HPDE6-E6E7 (cell line): ENCODE measurements around the gene RAPGEF5.

Experiments
- DNase-seq: peaks from one replicate; pipeline ENCODE4 v3.0.0; 2011; ENCODE audit warnings: missing footprints; ENCODE audit errors: extremely low spot score

Gene RAPGEF5

GRCh38 chr7:22346383-22347107 is 10.4 kb downstream of the RAPGEF5 start:
- no peak for DNase-seq

GRCh38 chr7:22344655-22345054 is 12.3 kb downstream of the RAPGEF5 start:
- DNase-seq = no peak

- no peak for DNase-seq
Measured at GRCh38 chr7:22343612-22344011, 13.3 kb downstream of the RAPGEF5 start.

- DNase-seq = no peak
Measured at GRCh38 chr7:22343071-22343470, 13.9 kb downstream of the RAPGEF5 start.

- no peak for DNase-seq
Measured at GRCh38 chr7:22339725-22340390, 17.1 kb downstream of the RAPGEF5 start.

GRCh38 chr7:22338877-22339276 is 18.1 kb downstream of the RAPGEF5 start:
- no peak for DNase-seq

GRCh38 chr7:22338411-22338810 is 18.5 kb downstream of the RAPGEF5 start:
- DNase-seq = no peak

- DNase-seq = no peak
Measured at GRCh38 chr7:22333680-22334141, 23.2 kb downstream of the RAPGEF5 start.

- DNase-seq = no peak
Measured at GRCh38 chr7:22332461-22332870, 24.5 kb downstream of the RAPGEF5 start.

- no peak for DNase-seq
Measured at GRCh38 chr7:22331704-22332103, 25.2 kb downstream of the RAPGEF5 start.

GRCh38 chr7:22330903-22331302 is 26.1 kb downstream of the RAPGEF5 start:
- DNase-seq = no peak

- DNase-seq = no peak
Measured at GRCh38 chr7:22329816-22330524, 27.0 kb downstream of the RAPGEF5 start.

GRCh38 chr7:22326181-22326580 is 30.8 kb downstream of the RAPGEF5 start:
- no peak for DNase-seq

GRCh38 chr7:22325671-22326070 is 31.3 kb downstream of the RAPGEF5 start:
- no peak for DNase-seq

- no peak for DNase-seq
Measured at GRCh38 chr7:22323714-22324113, 33.2 kb downstream of the RAPGEF5 start.

- no peak for DNase-seq
Measured at GRCh38 chr7:22320416-22320815, 36.5 kb downstream of the RAPGEF5 start.

GRCh38 chr7:22319424-22320403 is 37.2 kb downstream of the RAPGEF5 start:
- no peak for DNase-seq

- no peak for DNase-seq
Measured at GRCh38 chr7:22318376-22318775, 38.6 kb downstream of the RAPGEF5 start.

GRCh38 chr7:22317632-22318031 is 39.3 kb downstream of the RAPGEF5 start:
- no peak for DNase-seq

GRCh38 chr7:22316914-22317313 is 40.0 kb downstream of the RAPGEF5 start:
- no peak for DNase-seq

GRCh38 chr7:22307816-22308215 is 49.1 kb downstream of the RAPGEF5 start:
- DNase-seq = no peak
